ENCODE measurements around the gene GRN. TPM values are rescaled to one million over a fixed set of nuclear protein-coding genes. Genes with fewer than 3 reads are reported as not detected.
"Not testable (repeated sequence)": the region's sequence is repeated elsewhere in the genome, so short reads cannot be mapped to it uniquely, and the experiment has no call there.

Gene GRN
- total RNA-seq, 2 donors from 2014 or later = 343 to 466 TPM

DNA sequence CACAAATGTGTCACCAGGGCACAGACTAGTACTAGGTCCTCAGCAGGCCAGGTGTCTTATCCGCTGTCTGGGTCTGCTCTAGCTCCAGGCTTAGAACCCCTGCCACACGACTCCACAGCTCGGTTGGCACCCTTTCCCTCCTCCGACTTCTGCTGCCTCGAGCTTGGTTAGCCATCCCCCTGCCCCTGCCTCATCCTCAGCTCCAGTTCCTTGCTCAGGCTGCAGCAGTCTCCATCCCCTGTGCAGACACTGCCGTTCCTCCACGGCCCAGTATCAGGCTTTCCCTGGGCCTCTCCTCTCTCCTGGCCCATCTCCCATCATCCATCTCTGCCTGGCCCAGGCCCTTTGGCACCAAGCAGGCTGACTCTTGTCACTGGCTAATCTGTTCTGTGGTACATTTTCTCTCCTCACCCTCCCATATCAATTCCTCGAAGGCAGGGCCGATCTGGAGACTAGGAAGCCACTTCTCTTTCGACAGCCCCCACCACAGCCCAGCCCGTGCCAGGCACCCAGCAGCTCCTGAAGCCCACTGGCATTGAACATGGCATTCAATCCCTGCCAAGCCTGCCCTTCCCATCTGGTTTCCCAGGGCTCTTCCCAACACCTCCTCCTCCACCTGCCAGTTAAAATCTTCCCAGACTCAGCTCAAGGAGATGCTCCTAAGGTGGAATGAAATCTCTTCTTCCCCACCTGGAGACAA is 1.4 kb upstream of the GRN start:
- DNase-seq = no peak
- TF ChIP-seq, protein P1, sequence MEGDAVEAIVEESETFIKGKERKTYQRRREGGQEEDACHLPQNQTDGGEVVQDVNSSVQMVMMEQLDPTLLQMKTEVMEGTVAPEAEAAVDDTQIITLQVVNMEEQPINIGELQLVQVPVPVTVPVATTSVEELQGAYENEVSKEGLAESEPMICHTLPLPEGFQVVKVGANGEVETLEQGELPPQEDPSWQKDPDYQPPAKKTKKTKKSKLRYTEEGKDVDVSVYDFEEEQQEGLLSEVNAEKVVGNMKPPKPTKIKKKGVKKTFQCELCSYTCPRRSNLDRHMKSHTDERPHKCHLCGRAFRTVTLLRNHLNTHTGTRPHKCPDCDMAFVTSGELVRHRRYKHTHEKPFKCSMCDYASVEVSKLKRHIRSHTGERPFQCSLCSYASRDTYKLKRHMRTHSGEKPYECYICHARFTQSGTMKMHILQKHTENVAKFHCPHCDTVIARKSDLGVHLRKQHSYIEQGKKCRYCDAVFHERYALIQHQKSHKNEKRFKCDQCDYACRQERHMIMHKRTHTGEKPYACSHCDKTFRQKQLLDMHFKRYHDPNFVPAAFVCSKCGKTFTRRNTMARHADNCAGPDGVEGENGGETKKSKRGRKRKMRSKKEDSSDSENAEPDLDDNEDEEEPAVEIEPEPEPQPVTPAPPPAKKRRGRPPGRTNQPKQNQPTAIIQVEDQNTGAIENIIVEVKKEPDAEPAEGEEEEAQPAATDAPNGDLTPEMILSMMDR (IDR thresholded peaks at IDR 0.05) = no peak
- H3K36me3 ChIP-seq = no peaks in the 10 kb centered on the region
- H3K27me3 ChIP-seq = no peaks in the 10 kb centered on the region
- peaks cover 6% of the 10 kb centered on the region for H3K4me1 ChIP-seq
- H3K9me3 ChIP-seq = no peaks in the 10 kb centered on the region
- intact Hi-C loops (cut with DNase I) = no loop called here
- H3K9ac ChIP-seq (ENCODE audit: low read depth in 2 of 2, low read length in 2 of 2) = no peak overlapping the region
- H3K27ac ChIP-seq = no peak overlapping the region
- H3K4me3 ChIP-seq = no peak overlapping the region

DNA sequence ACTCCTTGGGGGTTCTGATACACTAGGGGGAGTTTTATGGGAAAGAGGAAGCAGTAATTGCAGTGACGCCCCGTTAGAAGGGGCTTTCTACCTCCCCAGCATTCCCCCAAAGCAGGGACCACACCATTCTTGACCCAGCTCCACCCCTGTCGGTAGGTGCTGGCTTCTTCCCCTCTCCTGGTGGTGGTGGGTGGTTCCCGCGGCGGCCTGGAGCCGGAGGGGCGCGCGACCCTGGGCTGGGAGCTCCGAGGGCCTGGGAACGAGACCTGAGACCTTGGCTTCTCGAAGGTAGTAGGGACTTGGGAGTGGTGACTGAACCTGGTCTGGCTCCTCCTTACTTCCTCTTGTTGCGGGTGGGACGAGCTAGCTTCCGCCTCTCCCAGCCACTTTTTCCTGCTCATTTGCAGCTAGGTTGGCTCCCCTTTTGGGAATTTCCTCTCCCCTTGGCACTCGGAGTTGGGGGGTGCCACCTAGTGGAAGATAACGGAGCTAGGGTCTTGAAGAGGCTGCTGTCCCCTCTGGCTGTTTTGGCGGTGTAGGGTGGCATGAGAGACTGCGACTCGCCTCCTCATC is 438 bp downstream of the GRN start:
- peak overlapping the region; percentile 80 for H3K4me3 ChIP-seq
- peaks cover 6% of the 10 kb centered on the region for H3K4me1 ChIP-seq
- H3K27me3 ChIP-seq = no peaks in the 10 kb centered on the region
- H3K9me3 ChIP-seq = no peaks in the 10 kb centered on the region
- DNase-seq = peak; percentile 75
- intact Hi-C loops (cut with DNase I) = no loop called here
- peak overlapping the region; percentile 96 to 99 for H3K9ac ChIP-seq (ENCODE audit: low read depth in 2 of 2, low read length in 2 of 2)
- TF ChIP-seq, protein P1 (IDR thresholded peaks at IDR 0.05) = no peak
- peak overlapping the region; percentile 93 for H3K27ac ChIP-seq
- no peaks in the 10 kb centered on the region for H3K36me3 ChIP-seq

DNA sequence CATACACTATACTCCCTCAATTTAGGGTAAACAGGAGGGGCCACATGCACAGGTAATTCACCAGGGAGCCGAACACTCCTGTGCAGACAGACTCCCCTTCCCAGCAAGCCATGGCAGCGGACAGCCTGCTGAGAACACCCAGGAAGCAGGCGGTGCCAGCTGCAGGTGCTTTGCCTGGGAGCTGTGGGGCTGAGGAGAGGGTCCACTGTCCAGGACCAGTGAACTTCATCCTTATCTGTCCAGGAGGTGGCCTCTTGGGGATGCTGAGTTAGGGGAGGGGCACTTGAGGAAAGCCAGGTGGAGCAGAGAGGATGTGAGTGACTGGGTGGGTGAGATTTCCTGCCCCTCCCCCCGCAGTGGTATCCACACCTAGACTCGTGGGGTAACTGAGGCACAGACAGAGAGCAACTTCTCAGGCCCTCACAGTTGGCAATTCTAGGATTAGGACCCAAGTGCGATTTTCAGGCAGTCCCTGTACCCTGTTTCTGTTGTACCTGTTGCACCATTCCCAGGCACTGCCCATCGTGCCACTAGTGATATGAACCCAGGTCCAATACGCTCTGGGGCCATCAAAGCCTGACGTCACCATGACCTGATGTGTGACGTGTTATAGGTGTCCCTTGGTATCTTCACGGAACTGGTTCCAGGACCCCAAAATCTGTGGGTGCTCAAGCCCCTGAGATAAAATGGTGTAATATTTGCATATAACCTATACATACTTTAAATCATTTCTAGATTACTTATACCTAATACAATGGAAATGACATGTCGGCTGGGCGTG is 1.2 kb downstream of the GRN start:
- intact Hi-C loops (cut with DNase I) = no loop called here
- peak overlapping the region; percentile 93 for H3K27ac ChIP-seq
- peaks cover 6% of the 10 kb centered on the region for H3K4me1 ChIP-seq

DNA sequence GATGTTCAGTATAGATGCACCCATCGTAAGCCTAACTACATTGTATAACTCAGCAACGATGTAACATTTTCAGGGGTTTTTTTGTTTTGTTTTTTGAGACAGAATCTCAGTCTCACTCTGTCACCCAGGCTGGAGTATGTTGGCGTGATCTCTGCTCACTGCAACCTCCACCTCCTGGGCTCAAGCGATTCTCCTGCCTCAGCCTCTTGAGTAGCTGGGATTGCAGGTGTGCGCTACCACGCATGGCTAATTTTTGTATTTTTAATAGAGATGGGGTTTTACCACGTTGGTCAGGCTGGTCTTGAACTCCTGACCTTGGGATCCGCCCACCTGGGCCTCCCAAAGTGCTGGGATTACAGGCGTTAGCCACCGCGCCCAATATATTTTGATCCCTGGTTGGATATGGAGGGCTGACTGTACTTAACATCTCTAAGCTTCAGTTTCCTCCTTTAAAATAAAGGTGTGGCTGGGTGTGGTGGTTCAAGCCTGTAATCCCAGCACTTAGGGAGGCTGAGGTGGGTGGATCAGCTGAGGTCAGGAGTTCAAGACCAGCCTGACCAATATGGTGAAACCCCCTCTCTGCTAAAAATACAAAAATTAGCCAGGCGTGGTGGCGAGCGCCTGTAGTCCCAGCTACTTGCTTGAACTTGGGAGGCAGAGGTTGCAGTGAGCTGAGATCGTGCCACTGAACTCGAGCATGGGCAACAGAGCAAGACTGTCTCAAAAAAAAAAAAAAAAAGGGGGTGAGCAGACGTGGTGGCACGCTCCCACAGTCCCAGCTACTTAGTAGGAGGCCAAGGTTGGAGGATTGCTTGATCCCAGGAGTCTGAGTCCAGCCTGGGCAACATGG is 2.3 kb downstream of the GRN start:
- intact Hi-C loops (cut with DNase I); DNase-seq; H3K9me3 ChIP-seq; H3K36me3 ChIP-seq; H3K4me1 ChIP-seq; H3K4me3 ChIP-seq; H3K27me3 ChIP-seq; H3K9ac ChIP-seq (ENCODE audit: low read depth in 2 of 2, low read length in 2 of 2): not testable (repeated sequence)
- H3K27ac ChIP-seq = peak overlapping the region; percentile 18

More for the DNA sequence above, 1.2 kb downstream of the GRN start:
- Histone ChIP-seq H3K27me3 (no peaks in the 10 kb centered on the region), H3K4me3 (peak overlapping the region; percentile 80), H3K36me3 (no peaks in the 10 kb centered on the region), H3K9ac (ENCODE audit: low read depth in 2 of 2, low read length in 2 of 2) (peak overlapping the region; percentile 96 to 99), H3K9me3 (no peaks in the 10 kb centered on the region)
- TF ChIP-seq, protein P1 (IDR thresholded peaks at IDR 0.05) = no peak
- DNase-seq = no peak

DNA sequence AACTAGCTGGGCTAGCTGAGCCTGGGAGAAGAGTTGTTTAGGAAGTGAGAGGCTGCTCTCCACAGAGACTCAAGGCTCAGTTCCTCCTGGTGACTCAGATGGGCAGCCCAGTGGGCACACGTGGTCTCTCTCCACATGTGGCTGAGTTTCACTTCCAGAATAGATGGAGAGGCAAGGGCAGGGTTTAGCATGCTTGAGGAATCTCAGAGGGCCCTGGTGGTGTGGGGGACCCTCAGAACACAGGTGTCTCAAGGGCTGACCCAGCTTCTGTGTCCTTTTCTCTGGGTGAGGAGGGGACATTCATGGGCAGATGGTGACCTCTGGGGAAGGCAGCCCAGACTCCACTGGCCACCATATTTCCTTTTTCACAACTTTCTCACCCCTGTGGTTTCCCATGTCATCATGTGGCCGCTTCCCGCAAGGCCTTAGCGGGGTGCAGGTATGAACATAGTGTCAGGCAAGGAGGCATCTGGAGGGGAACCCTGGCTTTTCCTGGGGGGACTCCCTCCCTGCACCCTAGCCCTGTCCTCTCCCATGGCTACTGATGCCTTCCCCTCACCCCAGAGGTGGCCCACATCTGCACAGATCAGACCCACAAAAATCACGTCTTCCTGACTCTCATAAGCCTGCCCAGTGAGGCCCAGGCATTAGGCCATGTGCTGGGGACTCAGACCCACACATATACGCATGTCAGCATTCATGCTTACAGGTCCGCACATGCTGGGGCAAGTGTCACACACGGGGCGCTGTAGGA is 3.3 kb downstream of the GRN start:
- Histone ChIP-seq H3K27me3 (no peaks in the 10 kb centered on the region), H3K4me1 (peaks cover 6% of the 10 kb centered on the region), H3K9ac (ENCODE audit: low read depth in 2 of 2, low read length in 2 of 2) (no peak overlapping the region), H3K4me3 (no peak overlapping the region), H3K36me3 (peaks cover 5% of the 10 kb centered on the region), H3K27ac (no peak overlapping the region), H3K9me3 (no peaks in the 10 kb centered on the region)
- TF ChIP-seq, protein P1 (IDR thresholded peaks at IDR 0.05) = no peak
- intact Hi-C loops (cut with DNase I) = no loop called here
- DNase-seq = no peak

All from colonic mucosa (tissue), 4 donors.